Measurements from ENCODE around the gene BMERB1.
"Not testable (repeated sequence)": the region's sequence is repeated elsewhere in the genome, so short reads cannot be mapped to it uniquely, and the experiment has no call there.

Gene BMERB1

DNA sequence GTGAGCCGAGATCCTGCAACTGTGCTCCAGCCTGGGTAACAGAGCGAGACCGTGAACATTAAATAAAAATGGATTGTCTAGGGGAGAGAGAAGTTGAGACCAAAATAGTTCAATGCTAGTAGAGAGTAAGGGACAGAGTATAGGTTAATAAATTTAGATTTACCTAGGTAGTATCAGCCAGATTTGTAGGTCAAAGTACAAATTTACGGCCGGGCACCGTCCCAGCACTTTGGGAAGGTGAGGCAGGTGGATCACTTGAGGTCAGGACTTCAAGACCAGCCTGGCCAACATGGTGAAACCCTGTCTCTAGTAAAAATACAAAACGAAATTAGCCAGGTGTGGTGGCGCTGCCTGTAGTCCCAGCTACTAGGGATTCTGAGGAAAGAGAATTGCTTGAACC, 12.2 kb upstream of the BMERB1 start:
- FAIRE-seq (no peak), DNase-seq (ENCODE audit: insufficient read length, low spot score) (no peak)

DNA sequence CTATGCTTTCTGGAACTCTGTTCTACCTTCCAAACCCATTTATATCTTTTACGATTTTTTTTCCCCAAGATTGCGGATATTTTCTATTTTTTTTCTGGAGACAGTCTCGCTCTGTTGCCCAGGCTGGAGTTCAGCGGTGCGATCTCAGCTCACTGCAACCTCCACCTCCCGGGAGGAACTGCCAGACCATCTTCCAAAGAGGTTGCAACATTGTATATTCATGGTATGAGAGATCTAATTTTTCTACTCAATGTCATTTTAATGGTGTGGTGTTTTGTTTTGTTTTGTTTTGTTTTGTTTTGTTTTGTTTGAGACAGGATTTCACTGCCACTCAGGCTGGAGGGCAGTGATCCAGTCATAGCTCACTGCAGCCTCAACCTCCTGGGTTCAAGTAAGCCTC, 8.5 kb upstream of the BMERB1 start:
- FAIRE-seq: no peak
- DNase-seq (ENCODE audit: insufficient read length, low spot score): no peak

DNA sequence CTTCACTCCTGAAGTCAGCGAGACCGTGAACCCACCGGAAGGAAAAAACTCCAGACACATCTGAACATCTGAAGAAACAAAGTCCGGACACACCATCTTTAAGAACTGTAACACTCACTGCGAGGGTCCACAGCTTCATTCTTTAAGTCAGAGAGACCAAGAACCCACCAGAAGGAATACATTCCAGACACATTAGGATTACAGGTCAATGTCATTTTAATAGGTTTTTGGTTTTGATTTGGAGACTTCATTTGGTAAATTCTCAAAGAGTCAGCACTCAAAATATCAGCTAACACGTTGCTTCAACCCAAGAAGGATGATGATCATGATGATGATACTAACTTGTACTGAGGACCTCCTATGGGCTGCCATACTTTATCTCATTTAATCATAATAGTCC, 7.6 kb upstream of the BMERB1 start:
- FAIRE-seq: no peak
- DNase-seq (ENCODE audit: insufficient read length, low spot score): no peak

DNA sequence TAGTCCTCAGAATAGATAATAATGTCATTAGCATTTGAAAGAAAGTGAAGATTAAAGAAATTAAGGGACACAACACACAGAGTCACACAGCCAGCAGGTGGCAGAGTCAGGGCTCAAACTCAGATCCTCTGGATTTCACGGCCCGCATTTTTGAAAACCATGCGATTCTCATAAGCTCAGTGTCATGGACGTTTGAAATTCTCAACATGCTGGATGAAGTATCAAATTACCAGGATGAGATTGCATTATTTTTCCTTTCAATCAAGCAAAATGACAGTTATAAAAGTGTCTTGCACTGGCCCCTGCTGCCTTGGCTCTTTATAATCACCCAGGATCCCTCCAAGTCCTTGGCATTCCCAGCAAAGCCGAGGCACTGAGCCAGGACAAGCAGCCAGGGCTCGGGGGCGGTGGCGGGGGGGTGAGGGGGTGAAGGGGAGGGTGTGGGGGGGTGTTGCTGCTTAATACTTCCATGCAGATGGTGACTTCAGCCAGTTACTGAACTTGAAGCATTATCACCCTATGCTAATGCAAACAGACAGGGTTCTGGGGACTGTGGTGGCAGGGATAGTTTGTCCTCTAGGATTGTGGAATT, 6.6 kb upstream of the BMERB1 start:
- DNase-seq (ENCODE audit: insufficient read length, low spot score): peak; percentile 28
- peak; percentile 81 for FAIRE-seq

DNA sequence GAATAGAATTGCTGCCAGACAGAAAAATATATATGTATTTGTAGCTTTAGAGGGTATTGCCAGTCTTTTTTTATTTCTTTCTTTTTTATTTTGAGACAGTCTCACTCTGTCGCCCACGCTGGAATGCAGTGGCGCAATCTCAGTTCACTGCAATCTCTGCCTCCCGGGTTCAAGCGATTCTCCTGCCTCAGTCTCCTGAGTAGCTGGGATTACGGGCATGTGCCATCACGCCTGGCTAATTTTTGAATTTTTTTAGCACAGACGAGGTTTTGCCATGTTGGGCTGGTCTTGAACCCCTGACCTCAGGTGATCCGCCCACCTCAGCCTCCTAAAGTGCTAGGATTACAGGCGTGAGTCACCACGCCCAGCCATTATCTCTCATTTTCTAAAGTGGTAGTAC, 3.5 kb upstream of the BMERB1 start:
- not testable (repeated sequence) for FAIRE-seq; DNase-seq (ENCODE audit: insufficient read length, low spot score)

DNA sequence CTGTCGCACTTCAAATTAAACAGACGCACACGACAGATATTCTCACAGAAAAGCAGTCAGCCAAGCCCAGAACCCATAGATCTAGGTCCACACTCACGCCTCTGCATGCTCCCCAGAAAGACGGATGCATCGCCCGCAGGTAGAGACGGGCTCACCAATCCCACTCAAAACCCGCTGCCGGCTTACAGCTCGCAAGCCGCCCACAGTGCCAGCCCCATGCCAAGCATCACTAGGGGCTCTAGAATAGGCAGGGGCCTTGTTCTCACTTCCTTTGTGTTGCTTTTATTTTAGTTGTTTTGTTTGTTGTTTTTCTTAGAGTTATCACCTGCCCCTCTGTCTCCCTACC, 336 bp upstream of the BMERB1 start:
- DNase-seq (ENCODE audit: insufficient read length, low spot score): no peak
- FAIRE-seq: no peak

DNA sequence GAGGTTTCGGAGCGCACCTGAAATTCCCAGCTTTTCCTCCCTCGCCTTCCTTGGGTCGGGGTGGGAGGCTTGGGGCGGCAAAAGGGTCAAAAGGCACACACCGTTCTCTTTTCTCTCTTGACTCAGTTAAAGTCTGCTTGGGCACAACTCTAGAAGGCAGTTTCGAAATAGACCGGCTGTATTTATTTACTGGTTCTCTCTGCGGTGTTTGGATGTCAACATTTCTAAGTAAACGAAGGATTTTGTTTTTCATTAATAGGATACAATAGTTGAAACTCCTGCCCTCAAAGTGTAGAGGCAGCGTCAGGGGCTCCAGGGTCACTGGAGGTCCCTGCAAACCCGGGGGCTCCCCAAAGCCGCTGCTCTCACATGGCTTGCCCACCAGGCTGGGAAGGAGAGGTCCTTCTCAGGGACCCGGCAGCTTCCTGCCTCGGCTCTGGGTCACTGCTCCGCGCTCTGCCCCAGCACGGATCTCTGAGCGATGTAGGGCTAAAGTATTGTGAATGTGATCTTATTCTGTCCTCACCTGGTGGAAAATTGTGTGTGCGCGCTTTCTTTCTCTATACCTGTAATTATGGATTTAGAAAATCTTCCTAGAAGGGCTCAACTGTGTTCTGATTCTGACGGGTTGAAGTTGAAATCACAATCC, 952 bp downstream of the BMERB1 start:
- no peak for FAIRE-seq
- no peak for DNase-seq (ENCODE audit: insufficient read length, low spot score)

DNA sequence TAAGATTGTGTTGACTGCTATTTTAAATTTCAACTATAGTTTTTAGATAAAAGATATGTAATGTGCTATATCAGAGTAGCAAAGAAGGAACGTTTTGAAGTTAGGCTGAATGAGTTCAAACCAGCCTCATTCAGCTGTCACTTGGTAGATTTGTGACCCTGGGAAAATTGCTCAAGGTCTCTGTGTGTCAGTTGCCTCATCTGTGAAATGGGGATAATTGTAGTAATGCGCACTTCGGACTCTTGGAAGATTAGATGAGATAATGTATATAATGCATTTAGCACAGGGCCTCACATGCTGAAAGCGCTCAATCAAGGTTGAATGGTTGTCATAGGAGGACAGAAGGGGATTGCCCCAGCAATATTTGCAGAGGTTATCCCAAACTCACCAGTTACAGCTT, 4.7 kb downstream of the BMERB1 start:
- no peak for DNase-seq (ENCODE audit: insufficient read length, low spot score)

DNA sequence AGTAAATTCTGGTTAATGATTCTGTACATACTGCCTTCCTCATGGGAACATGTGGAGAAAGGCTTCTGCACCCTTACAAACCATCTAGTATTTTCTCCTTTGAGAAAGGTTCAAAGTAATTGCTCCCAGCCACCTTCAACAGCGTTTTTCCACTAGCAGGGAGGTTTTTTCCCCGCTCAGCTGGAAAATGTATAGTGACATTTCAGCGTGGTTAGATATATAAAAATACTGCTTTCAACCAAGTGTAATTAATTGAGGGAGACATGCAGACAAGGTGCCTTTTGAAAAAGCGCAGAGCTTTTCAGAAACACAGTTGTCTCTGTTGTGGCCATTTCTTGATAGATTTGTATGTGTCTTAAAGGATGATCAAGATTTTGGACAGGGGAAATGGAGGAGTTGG, 5.1 kb downstream of the BMERB1 start:
- DNase-seq (ENCODE audit: insufficient read length, low spot score) (no peak), FAIRE-seq (no peak)

More for the DNA sequence above, 4.7 kb downstream of the BMERB1 start:
- FAIRE-seq: no peak

DNA sequence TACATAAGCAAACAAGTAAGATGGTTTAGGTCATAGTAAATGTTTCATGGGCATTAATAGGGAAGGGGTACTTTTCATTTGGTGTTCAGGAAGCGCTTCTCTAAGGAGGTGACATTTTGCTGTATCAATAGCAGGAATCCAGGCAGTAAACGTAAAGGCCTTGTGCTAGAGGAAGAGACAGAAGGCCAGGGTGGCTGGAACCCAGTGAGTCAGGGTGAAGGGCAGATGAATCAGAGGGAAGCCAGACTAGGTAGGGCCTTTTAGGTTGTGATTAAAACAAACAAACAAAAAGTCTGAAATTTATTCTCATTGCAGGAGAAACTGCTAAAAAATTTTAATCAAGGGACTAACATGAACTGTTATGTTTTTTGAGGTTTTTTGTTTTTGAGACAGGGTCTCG, 6.5 kb downstream of the BMERB1 start:
- FAIRE-seq (no peak), DNase-seq (ENCODE audit: insufficient read length, low spot score) (no peak)

DNA sequence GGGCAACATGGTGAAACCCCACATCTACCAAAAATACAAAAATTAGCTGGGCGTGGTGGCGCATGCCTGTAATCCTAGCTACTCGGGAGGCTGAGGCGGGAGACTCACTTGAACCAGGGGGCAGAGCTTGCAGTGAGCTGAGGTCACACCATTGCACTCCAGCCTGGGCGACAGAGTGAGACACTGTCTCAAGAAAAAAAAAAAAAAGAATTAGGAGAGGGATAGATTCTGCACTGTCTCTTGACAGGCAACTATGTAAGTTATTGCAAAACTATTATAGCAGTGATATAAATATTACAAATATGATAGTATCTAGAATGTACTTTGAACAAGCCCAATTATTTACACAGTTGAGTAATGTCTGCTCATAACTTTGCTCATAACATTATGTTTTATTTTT, 7.8 kb downstream of the BMERB1 start:
- DNase-seq (ENCODE audit: insufficient read length, low spot score); FAIRE-seq: not testable (repeated sequence)

DNA sequence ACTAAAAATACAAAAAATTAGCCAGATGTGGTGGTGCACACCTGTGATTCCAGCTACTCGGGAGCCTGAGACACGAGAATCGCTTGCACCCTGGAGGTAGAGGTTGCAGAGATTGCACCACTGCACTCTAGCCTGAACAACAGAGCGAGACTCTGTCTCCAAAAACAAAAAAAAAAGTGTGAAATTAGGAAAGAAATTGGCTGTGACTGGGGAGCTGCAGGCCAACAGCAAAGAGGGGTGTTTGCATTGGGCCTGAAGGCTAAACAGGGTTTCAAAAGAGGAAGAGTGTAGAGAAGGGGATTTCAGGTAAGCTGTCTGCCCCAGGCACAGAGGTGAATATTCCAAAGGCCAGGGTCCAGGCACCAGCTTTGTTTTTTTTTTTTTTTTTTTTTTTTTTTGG, 9.4 kb downstream of the BMERB1 start:
- no peak for DNase-seq (ENCODE audit: insufficient read length, low spot score)
- no peak for FAIRE-seq

DNA sequence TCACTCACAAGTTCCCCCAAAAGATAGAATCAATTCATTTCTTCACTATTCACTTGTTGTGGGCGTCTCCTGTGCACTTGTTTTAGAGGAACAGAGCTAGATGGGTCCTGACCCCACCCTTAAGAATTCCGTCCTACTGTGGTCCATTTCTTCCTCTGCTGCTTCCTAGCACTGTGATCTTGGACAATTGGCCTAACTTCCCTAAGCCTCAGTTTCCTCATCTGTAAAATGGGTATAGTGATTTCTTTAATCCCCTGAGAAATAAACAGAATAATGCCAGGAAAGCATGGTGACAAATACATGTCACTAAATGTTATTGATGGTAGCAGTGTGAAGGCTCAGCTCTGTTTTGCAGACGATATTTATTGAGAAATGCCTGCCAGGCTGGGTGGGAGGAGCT, 9.9 kb downstream of the BMERB1 start:
- DNase-seq (ENCODE audit: insufficient read length, low spot score) (no peak), FAIRE-seq (no peak)

DNA sequence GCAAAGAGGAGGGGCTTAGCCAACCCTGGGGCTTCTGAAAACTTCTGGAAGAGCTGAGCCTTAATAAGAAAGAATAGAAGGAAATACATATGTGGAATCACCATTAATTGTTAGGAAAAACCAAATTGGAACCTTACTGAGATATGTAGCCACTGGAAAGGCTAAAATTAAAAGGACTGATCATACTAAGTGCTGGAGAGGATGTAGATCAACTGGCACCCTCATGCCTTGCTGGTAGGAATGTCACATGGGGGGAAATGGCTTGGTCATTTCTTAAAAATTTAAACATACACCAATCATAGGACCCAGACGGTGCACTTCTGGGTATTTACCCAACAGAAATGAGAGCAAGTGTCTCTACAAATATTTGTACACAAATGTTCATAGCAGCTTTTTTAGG, 11.1 kb downstream of the BMERB1 start:
- DNase-seq (ENCODE audit: insufficient read length, low spot score) (no peak), FAIRE-seq (no peak)

DNA sequence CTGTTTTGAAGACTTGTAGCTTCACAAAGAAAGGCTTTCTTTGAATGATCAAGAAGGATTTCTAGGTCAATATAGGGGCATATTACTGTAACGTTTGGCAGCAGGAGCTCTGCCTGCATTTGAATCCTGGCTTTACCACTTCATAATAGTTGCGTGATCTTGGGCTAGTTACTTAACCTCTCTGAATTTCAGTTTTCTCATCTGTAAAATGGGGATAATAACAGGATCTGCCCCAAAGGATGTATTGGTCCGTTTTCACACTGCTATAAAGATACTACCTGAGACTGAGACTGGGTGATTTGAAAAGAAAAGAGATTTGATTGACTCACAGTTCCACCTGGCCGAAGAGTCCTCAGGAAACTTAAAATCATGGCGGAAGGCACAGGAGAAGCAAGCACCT, 12.5 kb downstream of the BMERB1 start:
- no peak for FAIRE-seq
- no peak for DNase-seq (ENCODE audit: insufficient read length, low spot score)

DNA sequence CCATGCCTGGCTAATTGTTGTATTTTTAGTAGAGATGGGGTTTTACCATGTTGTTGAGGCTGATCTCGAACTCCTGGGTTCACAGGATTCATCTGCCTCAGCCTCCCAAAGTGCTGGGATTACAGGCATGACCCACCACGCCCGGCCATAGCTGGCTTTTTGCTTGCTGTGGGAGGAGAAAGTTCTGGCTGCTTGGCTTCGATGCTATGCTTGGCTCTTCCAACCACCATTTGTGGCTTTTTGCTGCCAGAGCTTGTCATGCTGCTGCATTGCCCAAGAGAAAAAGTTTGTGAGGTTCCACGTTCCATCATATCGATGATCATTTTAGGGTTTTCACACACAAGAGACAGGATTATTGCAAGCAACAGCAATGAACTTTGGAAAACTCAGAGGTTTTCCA, 16.2 kb downstream of the BMERB1 start:
- DNase-seq (ENCODE audit: insufficient read length, low spot score): no peak

DNA sequence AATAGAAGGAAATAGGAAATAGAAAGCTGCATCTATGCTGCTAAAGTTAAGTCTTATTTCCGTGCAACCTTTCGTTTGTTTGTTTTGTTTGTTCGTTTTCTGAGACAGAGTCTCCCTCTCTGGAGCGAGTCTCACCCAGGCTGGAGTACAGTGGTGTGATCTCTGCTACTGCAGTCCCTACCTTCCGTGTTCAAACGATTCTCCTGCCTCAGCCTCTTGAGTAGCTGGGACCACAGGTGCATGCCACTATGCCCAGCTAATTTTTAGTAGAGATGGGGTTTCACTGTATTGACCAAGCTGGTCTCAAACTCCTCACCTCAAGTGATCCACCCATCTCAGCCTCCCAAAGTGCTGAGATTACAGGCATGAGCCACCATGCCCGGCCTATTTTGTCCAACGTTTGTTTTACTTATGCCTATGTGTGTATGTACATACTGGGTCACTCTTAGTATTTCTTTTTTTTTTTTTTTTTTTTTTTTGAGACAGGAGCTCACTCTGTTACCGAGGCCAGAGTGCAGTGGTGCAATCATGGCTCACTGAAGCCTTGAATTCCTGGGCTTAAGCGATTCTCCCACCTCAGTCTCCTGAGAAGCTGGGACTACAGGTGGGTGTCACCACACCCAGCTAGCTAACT, 16.8 kb downstream of the BMERB1 start:
- FAIRE-seq: no peak

More for the DNA sequence above, 16.2 kb downstream of the BMERB1 start:
- no peak for FAIRE-seq

DNA sequence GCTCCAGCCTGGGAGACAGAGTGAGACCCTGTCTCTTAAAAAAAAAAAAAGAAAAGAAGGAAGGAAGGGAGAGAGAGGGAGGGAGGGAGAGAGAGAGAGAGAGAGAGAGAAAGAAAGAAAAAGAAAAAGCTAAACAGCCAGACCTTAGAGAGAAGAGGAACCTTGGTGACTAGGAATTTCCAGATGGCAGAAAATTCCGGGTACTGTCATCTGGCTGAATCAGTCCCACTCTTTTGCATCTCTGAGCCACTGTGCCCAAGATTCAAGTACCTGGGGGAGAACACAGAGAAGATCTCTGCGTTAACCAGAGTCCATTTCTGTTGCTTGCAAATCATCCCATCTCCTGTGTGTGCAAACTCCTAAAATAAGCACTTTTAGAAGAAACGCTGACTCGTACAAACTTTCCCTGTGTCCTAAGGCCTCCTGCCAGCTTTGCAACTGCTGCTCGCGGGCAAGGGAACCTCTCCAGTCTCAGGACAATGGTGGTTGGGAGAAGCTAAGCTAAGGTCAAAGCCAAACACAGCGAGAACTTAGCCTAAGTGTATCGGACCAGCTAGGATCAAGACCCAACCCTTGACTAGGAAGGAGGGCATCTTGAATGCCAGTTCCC, 18.0 kb downstream of the BMERB1 start:
- DNase-seq (ENCODE audit: insufficient read length, low spot score) (no peak), FAIRE-seq (no peak)

More for the DNA sequence above, 16.8 kb downstream of the BMERB1 start:
- DNase-seq (ENCODE audit: insufficient read length, low spot score): no peak

DNA sequence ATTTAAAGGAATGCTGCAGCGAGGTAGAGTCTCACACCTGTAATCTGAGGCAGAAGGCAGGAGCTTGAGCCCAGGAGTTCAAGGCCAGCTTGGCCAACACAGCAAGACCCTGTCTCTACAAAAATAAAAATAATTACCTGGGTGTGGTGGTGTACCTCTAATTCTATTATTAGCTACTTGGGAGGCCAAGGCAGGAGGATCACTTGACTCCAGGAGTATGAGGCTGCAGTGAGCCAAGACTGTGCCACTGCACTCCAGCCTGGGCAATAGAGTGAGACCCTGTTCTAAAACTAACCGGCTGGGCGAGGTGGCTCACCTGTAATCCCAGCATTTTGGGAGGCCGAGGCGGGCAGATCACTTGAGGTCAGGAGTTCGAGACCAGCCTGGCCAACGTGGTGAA, 18.9 kb downstream of the BMERB1 start:
- not testable (repeated sequence) for FAIRE-seq; DNase-seq (ENCODE audit: insufficient read length, low spot score)

DNA sequence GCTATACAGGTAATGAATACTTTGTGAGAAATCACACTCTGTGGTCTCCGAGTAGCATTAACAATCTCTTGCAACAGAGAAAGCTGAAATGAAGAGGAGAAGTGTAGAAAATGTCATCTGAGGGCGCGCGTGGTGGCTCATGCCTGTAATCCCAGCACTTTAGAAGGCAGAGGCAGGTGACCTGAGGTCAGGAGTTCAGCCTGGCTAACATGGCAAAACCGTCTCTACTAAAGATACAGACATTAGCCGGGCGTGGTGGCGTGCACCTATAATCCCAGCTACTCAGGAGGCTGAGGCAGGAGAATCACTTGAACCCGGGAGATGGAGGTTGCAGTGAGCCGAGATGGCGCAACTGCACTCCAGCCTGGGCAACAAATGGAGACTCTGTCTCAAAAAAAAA, 20.5 kb downstream of the BMERB1 start:
- not testable (repeated sequence) for DNase-seq (ENCODE audit: insufficient read length, low spot score); FAIRE-seq

DNA sequence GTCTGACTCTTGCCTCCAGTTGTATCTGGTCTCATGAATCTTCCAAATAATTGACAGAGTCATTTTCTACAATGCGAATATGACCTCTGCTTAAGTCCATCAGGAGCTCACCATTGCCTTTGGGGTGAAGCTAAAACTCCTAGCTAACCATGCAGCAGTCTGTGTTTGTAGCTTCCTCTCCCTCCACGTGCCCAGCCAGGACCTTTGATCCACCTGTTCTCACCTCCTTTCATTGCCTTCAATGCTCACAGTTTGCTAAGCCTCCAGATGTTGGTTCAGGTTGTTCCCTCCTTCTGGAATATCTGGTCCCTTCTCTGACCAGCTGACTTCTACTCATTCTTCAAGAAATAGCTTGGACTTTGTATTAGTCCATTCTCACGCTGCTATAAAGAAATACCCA, 23.0 kb downstream of the BMERB1 start:
- FAIRE-seq (no peak), DNase-seq (ENCODE audit: insufficient read length, low spot score) (no peak)

DNA sequence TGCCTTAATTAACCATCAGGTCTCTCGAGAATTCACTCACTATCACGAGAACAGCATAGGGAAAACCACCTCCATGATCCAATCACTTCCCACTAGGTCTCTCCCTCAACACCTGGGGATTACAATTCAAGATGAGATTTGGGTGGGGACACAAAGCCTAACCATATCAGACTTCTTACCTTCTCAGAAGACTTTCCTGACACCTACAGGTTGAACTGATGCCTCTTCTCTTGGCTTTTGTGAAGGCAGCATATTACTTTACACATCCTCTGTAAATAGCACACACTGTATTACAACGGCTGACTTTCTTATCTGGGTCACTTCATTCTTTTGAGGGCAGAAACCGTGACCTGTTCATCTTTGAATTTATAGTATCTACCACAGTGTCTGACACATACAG, 23.6 kb downstream of the BMERB1 start:
- FAIRE-seq (no peak), DNase-seq (ENCODE audit: insufficient read length, low spot score) (no peak)
